PC-9 (cell line): ENCODE measurements around the gene GGN. TPM values are rescaled to one million over a fixed set of nuclear protein-coding genes. Genes with fewer than 3 reads are reported as not detected.

Source experiments
- BruUV-seq: library from RNA; stranded (reverse); fragments of 400-500 nt; replicated peaks from 2 replicates; lab custom pipeline; 2021; lab: Mats Ljungman, UMichigan
- CTCF ChIA-PET: fragments of 300-600 bp; sonication (Branson Sonifier 250); formaldehyde crosslinking; loops from one replicate; lab custom pipeline; 2022; ENCODE audit warnings: antibody characterized with exemption; lab: Charles Lee
- POLR2A ChIA-PET: fragments of 300-600 bp; sonication (Branson Sonifier 250); formaldehyde crosslinking; loops from one replicate; lab custom pipeline; 2022; ENCODE audit warnings: antibody characterized with exemption; ENCODE audit not compliant: unreplicated experiment; lab: Charles Lee
- DNase-seq, 2 experiments: peaks; one replicate each; pipeline versions ENCODE4 v3.0.0 to v3.0.0-alpha.2; 2015 to 2022; ENCODE audit warnings: mixed read lengths in 1 of 2
- H2AFZ ChIP-seq: fragments of 200-600 bp; sonication (generic); 2 replicates; pipeline ENCODE4 v1.8.1; 2017; ENCODE audit warnings: antibody characterized with exemption
- H3F3A ChIP-seq: fragments of 200-600 bp; sonication (generic); 2 replicates; pipeline ENCODE4 v1.8.1; 2017; ENCODE audit warnings: antibody characterized with exemption, mild to moderate bottlenecking, low read depth; ENCODE audit not compliant: insufficient read depth
- H3K27ac ChIP-seq: fragments of 200-600 bp; sonication (generic); 2 replicates; pipeline ENCODE4 v1.6.1; 2016; ENCODE audit warnings: mixed run types
- H3K27me3 ChIP-seq: fragments of 200-600 bp; sonication (generic); 2 replicates; pipeline ENCODE4 v1.6.1; 2016; ENCODE audit warnings: low read depth, mixed run types; ENCODE audit not compliant: insufficient read depth
- H3K36me3 ChIP-seq: fragments of 200-600 bp; sonication (generic); 2 replicates; pipeline ENCODE4 v1.6.1; 2016; ENCODE audit warnings: low read depth, mixed run types
- H3K4me1 ChIP-seq: fragments of 200-600 bp; sonication (generic); replicated peaks from 2 replicates; pipeline ENCODE4 v1.6.1; 2016; ENCODE audit warnings: mixed run types; ENCODE audit not compliant: insufficient read depth
- H3K4me2 ChIP-seq: fragments of 200-600 bp; sonication (generic); 2 replicates; pipeline ENCODE4 v1.6.1; 2017; ENCODE audit warnings: mixed run types
- H3K4me3 ChIP-seq: fragments of 200-600 bp; sonication (generic); 2 replicates; pipeline ENCODE4 v1.6.1; 2016; ENCODE audit warnings: mixed run types
- H3K79me2 ChIP-seq: fragments of 200-600 bp; sonication (generic); 2 replicates; pipeline ENCODE4 v1.6.1; 2017; ENCODE audit warnings: low read depth, mixed run types
- H3K9me2 ChIP-seq: fragments of 200-600 bp; sonication (generic); 2 replicates; pipeline ENCODE4 v1.8.1; 2017; ENCODE audit warnings: mild to moderate bottlenecking; ENCODE audit not compliant: insufficient read depth
- H3K9me3 ChIP-seq: fragments of 200-600 bp; sonication (generic); 2 replicates; pipeline ENCODE4 v1.8.1; 2016; ENCODE audit warnings: low read depth; ENCODE audit not compliant: insufficient read depth
- H4K20me1 ChIP-seq: fragments of 200-600 bp; sonication (generic); 2 replicates; pipeline ENCODE4 v1.8.1; 2017; ENCODE audit not compliant: insufficient read depth
- CTCF ChIP-seq: fragments of 200-600 bp; sonication (generic); conservative IDR thresholded peaks from 2 replicates; pipeline ENCODE4 v1.6.1; 2017; ENCODE audit warnings: mixed run types, antibody characterized with exemption, mild to moderate bottlenecking, moderate library complexity
- EZH2 ChIP-seq: fragments of 200-600 bp; sonication (generic); IDR thresholded peaks from 2 replicates; pipeline ENCODE4 v1.8.0; 2017; ENCODE audit warnings: antibody characterized with exemption, low read depth
- intact Hi-C: fragments of 100-400 bp; cut with micrococcal nuclease; formaldehyde crosslinking; loops from one replicate; pipeline ENCODE4 v1.10.0; 2022; ENCODE audit not compliant: unreplicated experiment
- total RNA-seq: library from RNA; stranded (reverse); gene quantifications from 2 replicates; pipeline ENCODE4 v1.2.3, GENCODE V29; 2021

The GGN gene
- total RNA-seq, 1 experiment from 2014 or later, result 1.0 TPM

DNA sequence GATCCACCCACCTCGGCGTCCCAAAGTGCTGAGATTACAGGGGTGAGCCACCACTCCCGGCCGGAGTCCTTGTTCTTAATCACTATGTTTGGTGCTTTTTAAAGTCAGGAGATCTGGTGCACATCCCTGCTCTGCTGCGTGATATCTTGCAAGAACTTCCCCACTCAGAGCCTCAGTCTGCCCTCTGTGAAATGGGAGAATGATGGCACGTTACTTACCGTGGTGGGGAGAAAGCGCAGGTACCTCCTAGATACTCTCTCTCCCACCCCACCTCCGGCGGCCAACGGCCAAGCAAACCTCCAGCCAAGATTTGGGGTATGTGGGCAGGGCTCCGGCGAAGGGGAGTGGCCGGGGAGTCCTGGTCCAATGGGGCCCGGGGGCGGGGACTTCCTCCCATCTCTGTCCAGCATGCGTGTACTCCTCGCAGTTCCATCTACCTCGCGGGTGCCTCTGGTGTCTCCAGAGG, 45.5 kb upstream of the GGN start, which contains the start of gene RYR1:
Gene RYR1 (plus strand): TSS at position 424 of the 466 bp plus-strand sequence. CDS start 139 bp downstream, outside the sequence.
- intact Hi-C loops, result no loop called here
- Histone ChIP-seq H3K27me3 (peaks cover 3% of the 10 kb centered on the region; the same call in 1 of the 2 replicates), H3K27ac (no peak within 1 kb of the TSS), H4K20me1 (no peaks in the 10 kb centered on the region), H3K36me3 (no peaks in the 10 kb centered on the region), H3K4me2 (no peak within 1 kb of the TSS), H3F3A (no peaks in the 10 kb centered on the region), H3K4me3 (no peak within 1 kb of the TSS), H3K79me2 (no peaks in the 10 kb centered on the region), H3K4me1 (no peaks in the 10 kb centered on the region), H3K9me3 (no peaks in the 10 kb centered on the region), H3K9me2 (no peaks in the 10 kb centered on the region), H2AFZ (no peak within 1 kb of the TSS)
- BruUV-seq, result no TSS peak
- peak in 1 of 2 experiments; percentile 17 for DNase-seq
- TF ChIP-seq EZH2 (no peak), CTCF (no peak)
- CTCF ChIA-PET, result no interaction called here
- POLR2A ChIA-PET, result no interaction called here

- no peaks in the 10 kb centered on the region for H3K4me1 ChIP-seq
- H4K20me1 ChIP-seq, result no peaks in the 10 kb centered on the region
- no peaks in the 10 kb centered on the region for H3F3A ChIP-seq
- no TSS peak for BruUV-seq
- H3K4me3 ChIP-seq, result no peak overlapping the region
- no peak for DNase-seq
- no peak overlapping the region for H3K27ac ChIP-seq
- ChIA-PET CTCF (no interaction called here), POLR2A (no interaction called here)
- H3K36me3 ChIP-seq, result no peaks in the 10 kb centered on the region
- no peak overlapping the region for H3K4me2 ChIP-seq
- no peaks in the 10 kb centered on the region for H3K9me2 ChIP-seq
- intact Hi-C loops, result no loop called here
- peaks cover 5% of the 10 kb centered on the region for H3K27me3 ChIP-seq
- TF ChIP-seq EZH2 (no peak), CTCF (no peak)
- H3K79me2 ChIP-seq, result no peaks in the 10 kb centered on the region
- H3K9me3 ChIP-seq, result no peaks in the 10 kb centered on the region
- no peak overlapping the region for H2AFZ ChIP-seq
These were observed 43.1 kb upstream of the GGN start for GRCh38 chr19:38430931-38431330.

GRCh38 chr19:38429811-38430156, 42.0 kb upstream of the GGN start:
- H3K9me3 ChIP-seq, result no peaks in the 10 kb centered on the region
- H3K79me2 ChIP-seq, result no peaks in the 10 kb centered on the region
- H3K9me2 ChIP-seq, result no peaks in the 10 kb centered on the region
- no peak overlapping the region for H3K27ac ChIP-seq
- no peak for DNase-seq
- no TSS peak for BruUV-seq
- H4K20me1 ChIP-seq, result no peaks in the 10 kb centered on the region
- no peak overlapping the region for H2AFZ ChIP-seq
- peaks cover 11% of the 10 kb centered on the region for H3K27me3 ChIP-seq
- no peaks in the 10 kb centered on the region for H3F3A ChIP-seq
- TF ChIP-seq EZH2 (no peak), CTCF (no peak)
- intact Hi-C loops, result no loop called here
- ChIA-PET CTCF (no interaction called here), POLR2A (no interaction called here)
- H3K4me1 ChIP-seq, result no peaks in the 10 kb centered on the region
- no peak overlapping the region for H3K4me3 ChIP-seq
- H3K4me2 ChIP-seq, result no peak overlapping the region
- no peaks in the 10 kb centered on the region for H3K36me3 ChIP-seq
